Activated naive CD8-positive, alpha-beta T cell treated with anti-CD3 and anti-CD28 coated beads, Interleukin-2, amount 50 U/mL, for 24 hours (primary cell): ENCODE results near the gene PARN.

Source experiments
- ATAC-seq: fragments of 150-1000 bp; cut with Tn5 transposase; one replicate; pipeline ENCODE4 v1.10.0; 2021
- DNase-seq: peaks from one replicate; pipeline ENCODE4 v3.0.0; 2021
- H3K27ac Mint-ChIP-seq: one replicate; pipeline ENCODE4 v1.8.0; 2021; ENCODE audit warnings: mild to moderate bottlenecking, mixed read lengths
- H3K27me3 Mint-ChIP-seq: one replicate; pipeline ENCODE4 v1.8.0; 2021; ENCODE audit warnings: mixed read lengths
- H3K36me3 Mint-ChIP-seq: one replicate; pipeline ENCODE4 v1.8.0; 2021; ENCODE audit warnings: low read depth, mixed read lengths
- H3K4me1 Mint-ChIP-seq: one replicate; pipeline ENCODE4 v1.8.0; 2021; ENCODE audit warnings: mixed read lengths
- H3K4me3 Mint-ChIP-seq: one replicate; pipeline ENCODE4 v1.8.0; 2021; ENCODE audit warnings: mild to moderate bottlenecking, moderate library complexity, mixed read lengths
- H3K9me3 Mint-ChIP-seq: one replicate; pipeline ENCODE4 v1.8.0; 2021; ENCODE audit warnings: mixed read lengths

The PARN gene

DNA sequence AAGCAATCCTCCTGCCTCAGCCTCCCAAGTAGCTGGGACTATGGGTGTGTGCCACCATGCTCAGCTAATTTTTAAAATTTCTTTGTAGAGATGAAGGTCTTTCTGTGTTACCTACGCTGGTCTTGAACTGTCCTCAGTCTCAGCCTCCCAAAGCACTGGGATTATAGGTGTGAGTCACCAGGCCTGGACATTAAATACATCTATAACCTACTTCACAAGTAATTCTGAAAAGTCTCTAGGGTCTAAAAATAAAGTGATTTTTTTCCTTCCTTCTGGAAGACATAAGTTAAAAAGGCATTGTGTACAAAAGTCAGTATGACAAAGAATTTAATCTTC, 118.3 kb downstream of the PARN start:
- no peak overlapping the region for H3K4me3 Mint-ChIP-seq
- H3K4me1 Mint-ChIP-seq, result no peaks in the 10 kb centered on the region
- no peaks in the 10 kb centered on the region for H3K27me3 Mint-ChIP-seq
- DNase-seq (no peak), ATAC-seq (no peak)
- H3K9me3 Mint-ChIP-seq, result no peaks in the 10 kb centered on the region
- peaks cover 5% of the 10 kb centered on the region for H3K36me3 Mint-ChIP-seq
- no peak overlapping the region for H3K27ac Mint-ChIP-seq

GRCh38 chr16:14510939-14511799, 118.9 kb downstream of the PARN start:
- H3K27ac Mint-ChIP-seq, result no peak overlapping the region

DNA sequence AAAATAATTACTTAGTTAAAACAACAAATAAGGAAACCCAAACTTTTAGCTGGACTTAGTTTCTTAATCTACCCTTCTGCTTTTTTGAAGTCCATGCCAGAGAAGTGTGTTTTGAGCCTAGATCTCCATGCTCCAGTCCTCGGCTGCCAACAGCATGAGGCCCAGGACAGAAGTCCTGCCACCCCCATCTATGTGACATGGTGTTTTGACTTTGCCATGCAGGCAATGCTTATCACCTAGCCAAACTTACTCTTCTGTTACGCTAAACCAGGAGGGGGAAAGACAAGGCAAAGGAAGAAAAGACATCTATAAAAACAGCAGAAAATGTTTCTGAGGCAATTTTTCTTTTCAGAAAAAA, 119.5 kb downstream of the PARN start:
- no peak overlapping the region for H3K4me3 Mint-ChIP-seq
- DNase-seq, result no peak
- H3K36me3 Mint-ChIP-seq, result peaks cover 11% of the 10 kb centered on the region
- no peaks in the 10 kb centered on the region for H3K9me3 Mint-ChIP-seq
- no peak overlapping the region for H3K27ac Mint-ChIP-seq
- ATAC-seq, result no peak
- H3K27me3 Mint-ChIP-seq, result no peaks in the 10 kb centered on the region
- peaks cover 6% of the 10 kb centered on the region for H3K4me1 Mint-ChIP-seq

More at GRCh38 chr16:14510939-14511799, 118.9 kb downstream of the PARN start:
- Mint-ChIP-seq H3K4me3 (no peak overlapping the region), H3K27me3 (no peaks in the 10 kb centered on the region), H3K36me3 (peaks cover 9% of the 10 kb centered on the region), H3K9me3 (no peaks in the 10 kb centered on the region), H3K4me1 (peaks cover under 1% of the 10 kb centered on the region)
- ATAC-seq, result no peak
- no peak for DNase-seq

DNA sequence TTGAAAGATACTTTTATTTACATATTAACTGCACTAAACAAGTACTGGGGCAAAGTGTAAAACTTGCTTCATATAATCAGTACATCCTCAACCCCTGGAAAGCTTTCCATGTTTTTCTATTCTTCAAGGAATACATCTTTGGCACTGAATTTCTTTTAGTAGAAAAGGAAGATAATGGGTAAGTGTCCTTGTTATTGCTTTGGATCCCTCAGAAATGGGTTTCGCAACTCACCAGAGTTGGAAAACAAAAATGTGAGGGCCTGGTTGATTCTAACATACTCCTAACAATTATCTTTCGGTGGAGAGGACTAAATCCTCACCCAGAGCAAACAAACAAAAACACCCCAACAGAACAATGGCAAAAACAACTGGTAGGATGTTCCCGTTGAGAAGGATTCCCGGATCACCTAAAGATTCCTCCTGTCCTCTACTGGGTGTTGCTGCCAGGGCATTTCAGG, 120.4 kb downstream of the PARN start:
- H3K27me3 Mint-ChIP-seq, result no peaks in the 10 kb centered on the region
- H3K4me3 Mint-ChIP-seq, result no peak overlapping the region
- H3K9me3 Mint-ChIP-seq, result no peaks in the 10 kb centered on the region
- no peak for ATAC-seq
- peaks cover 11% of the 10 kb centered on the region for H3K36me3 Mint-ChIP-seq
- H3K4me1 Mint-ChIP-seq, result peaks cover 6% of the 10 kb centered on the region
- no peak for DNase-seq
- H3K27ac Mint-ChIP-seq, result no peak overlapping the region

GRCh38 chr16:14509055-14509454, 121.0 kb downstream of the PARN start:
- DNase-seq (no peak), ATAC-seq (no peak)
- Mint-ChIP-seq H3K36me3 (peaks cover 11% of the 10 kb centered on the region), H3K27ac (no peak overlapping the region), H3K9me3 (no peaks in the 10 kb centered on the region), H3K27me3 (no peaks in the 10 kb centered on the region), H3K4me3 (no peak overlapping the region), H3K4me1 (peaks cover 6% of the 10 kb centered on the region)

DNA sequence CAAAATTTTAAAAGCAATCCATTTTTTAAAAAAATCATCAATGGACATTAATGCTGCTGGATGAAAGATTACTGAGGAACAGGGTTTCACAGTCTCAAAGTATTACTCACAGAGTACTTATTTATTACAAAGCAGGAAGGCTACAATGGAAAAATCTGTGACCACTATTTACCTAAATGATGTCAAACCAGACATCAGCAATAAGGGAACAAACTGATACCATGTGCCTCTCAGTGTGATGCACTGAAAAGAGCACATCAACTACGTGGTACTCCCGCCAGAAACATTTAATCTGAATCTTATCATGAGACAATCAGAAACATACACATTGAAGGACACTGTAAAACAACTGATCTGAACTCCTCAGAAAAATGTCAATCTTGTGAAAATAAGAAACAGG, 124.2 kb downstream of the PARN start:
- Mint-ChIP-seq H3K9me3 (no peaks in the 10 kb centered on the region), H3K27ac (no peak overlapping the region)
- DNase-seq, result no peak

DNA sequence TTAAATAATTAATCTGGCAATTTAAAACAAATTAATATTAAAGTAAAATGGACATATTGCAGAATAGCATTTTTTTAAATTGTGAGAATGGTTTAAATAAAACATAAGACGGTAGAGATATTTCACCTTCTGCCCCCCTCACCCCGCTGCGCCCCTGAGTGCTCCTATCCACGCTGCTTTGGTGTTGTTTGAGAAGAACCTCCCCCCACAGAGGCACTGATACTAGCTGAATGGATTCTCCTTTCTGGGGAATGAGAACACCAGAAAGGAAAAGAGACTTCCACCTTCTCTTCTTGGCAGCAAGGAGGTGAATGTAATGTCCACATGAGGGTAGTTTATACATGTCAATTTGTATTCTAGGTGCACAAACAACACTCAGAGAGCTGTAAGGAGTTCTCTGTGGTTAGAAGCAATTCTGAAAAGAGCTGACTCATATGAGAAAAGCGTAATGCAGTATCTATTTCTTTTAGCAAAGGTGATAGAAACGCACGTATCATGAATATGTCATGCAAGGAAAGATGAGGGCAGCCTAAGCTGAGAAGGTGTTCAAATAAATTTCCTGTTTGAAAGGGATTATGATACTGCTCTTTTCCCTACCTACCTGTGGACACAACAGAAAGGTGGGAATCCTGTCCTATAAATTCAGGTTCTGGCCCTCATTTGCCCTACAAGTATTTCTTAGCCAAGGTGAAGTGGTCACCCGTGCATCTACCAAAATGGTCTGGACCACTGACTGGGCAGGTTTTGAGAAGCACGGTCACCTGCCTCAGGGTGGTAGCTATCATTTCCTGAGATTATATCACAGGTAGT, 126.9 kb downstream of the PARN start:
- ATAC-seq, result no peak
- peaks cover 16% of the 10 kb centered on the region for H3K4me1 Mint-ChIP-seq
- no peaks in the 10 kb centered on the region for H3K27me3 Mint-ChIP-seq
- no peaks in the 10 kb centered on the region for H3K9me3 Mint-ChIP-seq
- peaks cover 11% of the 10 kb centered on the region for H3K36me3 Mint-ChIP-seq
- H3K27ac Mint-ChIP-seq, result no peak overlapping the region
- no peak overlapping the region for H3K4me3 Mint-ChIP-seq
- no peak for DNase-seq

More for the DNA sequence above, 124.2 kb downstream of the PARN start:
- Mint-ChIP-seq H3K4me1 (peaks cover 16% of the 10 kb centered on the region), H3K36me3 (peaks cover 6% of the 10 kb centered on the region), H3K27me3 (no peaks in the 10 kb centered on the region), H3K4me3 (no peak overlapping the region)
- ATAC-seq, result no peak

DNA sequence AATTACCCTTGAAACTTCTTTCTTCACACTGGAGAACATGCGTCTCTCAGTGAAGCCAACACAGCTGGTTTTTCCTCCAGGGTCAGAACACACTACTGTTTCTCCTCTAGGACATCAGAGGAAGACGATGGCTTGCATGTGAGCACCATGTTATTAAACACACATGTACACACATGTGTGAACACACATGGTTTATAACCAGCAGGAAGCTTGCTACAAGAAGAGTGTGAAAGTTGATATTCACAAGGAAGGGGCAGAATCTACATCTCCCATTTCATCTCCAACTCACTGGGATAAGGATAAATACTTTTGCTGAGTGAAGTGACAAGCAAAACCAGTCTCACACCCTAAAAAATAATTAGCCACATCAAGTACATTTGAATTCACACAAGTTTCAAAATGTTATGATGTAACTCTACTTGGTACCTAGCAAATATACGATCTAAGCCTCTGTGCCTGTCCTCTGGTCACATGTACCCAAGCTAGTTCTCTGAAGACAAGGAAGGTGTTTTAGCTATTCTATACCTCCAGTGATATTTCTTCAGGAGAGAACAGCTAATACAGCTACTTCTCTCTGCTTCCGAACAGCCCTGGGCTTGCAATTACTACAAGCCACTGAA, 127.7 kb downstream of the PARN start:
- peaks cover 16% of the 10 kb centered on the region for H3K4me1 Mint-ChIP-seq
- H3K27me3 Mint-ChIP-seq, result no peaks in the 10 kb centered on the region
- H3K4me3 Mint-ChIP-seq, result no peak overlapping the region
- no peaks in the 10 kb centered on the region for H3K9me3 Mint-ChIP-seq
- peaks cover 11% of the 10 kb centered on the region for H3K36me3 Mint-ChIP-seq
- H3K27ac Mint-ChIP-seq, result peak overlapping the region; percentile 11
- no peak for DNase-seq
- no peak for ATAC-seq

DNA sequence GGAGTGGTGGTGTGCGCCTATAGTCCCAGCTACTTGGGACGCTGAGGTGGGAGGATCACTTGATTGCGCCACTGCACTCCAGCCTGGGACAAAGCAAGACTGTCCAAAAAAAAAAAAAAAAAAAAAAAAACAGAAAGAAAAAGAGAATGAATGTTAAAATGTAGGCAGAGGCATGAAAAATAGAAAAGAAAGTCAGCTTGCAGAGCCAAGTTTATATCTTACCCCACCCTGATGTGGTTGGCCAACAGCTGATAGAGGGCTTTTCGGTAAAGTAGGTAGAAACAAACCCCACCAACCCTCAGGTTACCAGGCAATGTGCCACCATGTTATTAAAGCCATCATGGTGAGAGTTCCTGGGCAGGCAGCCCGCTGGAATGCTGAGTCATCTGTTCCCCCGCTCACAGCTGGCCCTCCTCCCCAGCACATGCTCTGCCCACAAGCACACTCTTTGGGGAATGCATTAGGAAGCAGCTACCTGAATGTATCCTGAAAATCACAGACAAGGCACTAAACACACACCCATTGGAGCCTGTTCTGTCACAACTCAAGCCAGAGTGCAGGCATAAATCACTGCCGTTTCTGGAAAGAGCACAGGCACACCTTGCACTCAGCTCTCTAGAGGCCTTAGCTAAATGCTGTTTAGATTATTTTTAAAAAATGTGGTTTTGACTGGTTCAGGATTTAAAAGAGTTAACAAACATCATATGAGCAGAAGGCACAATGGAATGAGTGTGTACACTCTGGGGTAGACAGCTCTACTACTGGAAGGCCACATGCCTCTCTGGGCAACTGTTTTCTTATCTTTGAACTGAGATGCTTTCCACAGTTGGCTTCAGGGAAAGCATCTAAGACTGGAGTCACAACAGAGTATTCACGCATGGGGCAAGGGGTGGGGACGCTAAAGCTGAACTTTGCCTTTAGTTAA, 128.5 kb downstream of the PARN start:
- Mint-ChIP-seq H3K4me3 (no peak overlapping the region), H3K27me3 (no peaks in the 10 kb centered on the region), H3K4me1 (peaks cover 17% of the 10 kb centered on the region), H3K27ac (no peak overlapping the region), H3K36me3 (peaks cover 10% of the 10 kb centered on the region), H3K9me3 (no peaks in the 10 kb centered on the region)
- ATAC-seq (peak; percentile 12), DNase-seq (peak; percentile 10)

DNA sequence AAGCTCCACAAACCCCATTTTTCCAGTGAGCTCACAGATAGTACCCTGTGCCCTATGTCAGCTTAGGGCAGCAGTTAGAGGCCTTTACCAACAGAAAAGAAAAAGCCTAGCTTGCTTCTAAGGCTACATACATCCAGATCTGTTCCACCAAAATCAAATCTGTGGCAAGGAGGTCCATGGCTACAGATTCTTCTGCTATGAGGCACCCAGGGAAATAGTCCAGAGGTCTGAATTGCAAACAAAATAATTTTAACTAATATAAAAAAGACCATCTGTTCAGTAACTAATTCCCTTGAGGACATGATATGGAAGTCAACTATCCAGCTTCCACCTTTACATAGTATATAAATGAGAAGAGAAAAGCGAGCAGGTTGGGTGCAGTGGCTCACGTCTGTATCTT, 129.3 kb downstream of the PARN start:
- Mint-ChIP-seq H3K9me3 (no peaks in the 10 kb centered on the region), H3K4me3 (no peak overlapping the region), H3K4me1 (peaks cover 13% of the 10 kb centered on the region), H3K27ac (no peak overlapping the region), H3K27me3 (no peaks in the 10 kb centered on the region), H3K36me3 (peaks cover 5% of the 10 kb centered on the region)
- DNase-seq, result no peak
- ATAC-seq, result no peak

DNA sequence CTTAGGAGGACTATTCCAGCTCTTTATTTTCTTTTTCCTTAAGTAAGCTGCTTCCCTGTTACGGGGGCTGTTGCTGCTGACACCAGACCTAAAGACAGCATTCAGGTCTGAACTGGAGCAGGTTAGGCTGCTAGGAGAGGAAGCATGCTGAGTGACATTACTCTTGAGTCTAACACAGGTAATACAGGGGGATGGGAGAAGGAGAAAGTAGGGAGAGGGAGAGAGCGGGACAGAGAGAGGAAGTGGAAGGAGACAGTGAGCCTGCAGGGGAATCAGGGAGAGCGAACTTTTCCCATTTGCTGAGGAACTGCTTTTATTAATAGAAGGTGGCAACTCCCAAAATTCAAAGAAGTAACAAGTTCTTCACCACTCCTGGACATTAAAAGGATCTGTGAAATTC, 130.9 kb downstream of the PARN start:
- H3K27me3 Mint-ChIP-seq, result no peaks in the 10 kb centered on the region
- no peak overlapping the region for H3K4me3 Mint-ChIP-seq
- DNase-seq, result no peak
- peaks cover 17% of the 10 kb centered on the region for H3K36me3 Mint-ChIP-seq
- H3K9me3 Mint-ChIP-seq, result no peaks in the 10 kb centered on the region
- H3K4me1 Mint-ChIP-seq, result peaks cover 12% of the 10 kb centered on the region
- no peak for ATAC-seq
- no peak overlapping the region for H3K27ac Mint-ChIP-seq

- Mint-ChIP-seq H3K4me1 (peaks cover 16% of the 10 kb centered on the region), H3K27ac (peak overlapping the region; percentile 3), H3K27me3 (no peaks in the 10 kb centered on the region), H3K9me3 (no peaks in the 10 kb centered on the region), H3K36me3 (peaks cover 17% of the 10 kb centered on the region), H3K4me3 (no peak overlapping the region)
- DNase-seq, result no peak
- no peak for ATAC-seq
These were observed 132.6 kb downstream of the PARN start for GRCh38 chr16:14497245-14498082.

DNA sequence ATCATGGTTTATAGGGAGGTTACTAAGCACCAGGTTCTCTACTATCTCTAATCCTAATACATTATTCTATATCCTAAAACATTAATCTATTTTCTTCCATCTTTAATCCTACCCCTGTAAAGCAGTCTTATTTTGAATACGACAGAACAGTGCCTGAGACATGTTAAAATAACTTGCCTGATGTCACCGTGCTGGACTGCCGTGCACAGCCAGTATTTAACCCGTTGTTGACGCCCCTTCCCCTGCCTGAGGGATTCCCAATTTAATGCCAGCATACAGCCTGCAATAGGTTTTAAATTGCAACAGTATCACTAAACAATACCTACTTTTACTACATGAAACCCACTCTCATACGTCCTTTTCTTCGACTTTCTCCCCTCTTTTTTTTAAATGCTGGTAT, 133.3 kb downstream of the PARN start:
- Mint-ChIP-seq H3K27me3 (no peaks in the 10 kb centered on the region), H3K36me3 (peaks cover 17% of the 10 kb centered on the region), H3K4me3 (no peak overlapping the region), H3K9me3 (no peaks in the 10 kb centered on the region), H3K27ac (peak overlapping the region; percentile 3), H3K4me1 (peaks cover 18% of the 10 kb centered on the region)
- no peak for DNase-seq
- no peak for ATAC-seq
